ENCODE data around the gene NPDC1. TPM values are rescaled to one million over a fixed set of nuclear protein-coding genes. Genes with fewer than 3 reads are reported as not detected.

Gene NPDC1
- total RNA-seq, 1 donor from 2014 or later: 63.9 TPM

GRCh38 chr9:137015976-137016375, 30.0 kb downstream of the NPDC1 start:
- peaks cover 85% of the 10 kb centered on the region for H3K36me3 ChIP-seq
- no peaks in the 10 kb centered on the region for H3K4me1 ChIP-seq
- intact Hi-C loops (cut with micrococcal nuclease): no loop called here
- no peaks in the 10 kb centered on the region for H3K27me3 ChIP-seq (ENCODE audit: low read depth)
- H3K27ac ChIP-seq (replicated peaks): no peak overlapping the region
- H3K9me3 ChIP-seq (replicated peaks): no peaks in the 10 kb centered on the region
- H3K4me3 ChIP-seq: no peak overlapping the region
- no peak for TF ChIP-seq CTCF (IDR thresholded peaks at IDR 0.05; ENCODE audit: borderline replicate concordance)
- no peak for DNase-seq

- TF ChIP-seq CTCF (IDR thresholded peaks at IDR 0.05; ENCODE audit: borderline replicate concordance): no peak
- H3K27ac ChIP-seq (replicated peaks): no peak overlapping the region
- H3K36me3 ChIP-seq: peaks cover 80% of the 10 kb centered on the region
- H3K4me3 ChIP-seq: no peak overlapping the region
- H3K4me1 ChIP-seq: no peaks in the 10 kb centered on the region
- no peaks in the 10 kb centered on the region for H3K9me3 ChIP-seq (replicated peaks)
- intact Hi-C loops (cut with micrococcal nuclease): no loop called here
- no peaks in the 10 kb centered on the region for H3K27me3 ChIP-seq (ENCODE audit: low read depth)
- DNase-seq: no peak
Measured at GRCh38 chr9:137015540-137015930, 30.4 kb downstream of the NPDC1 start.

- Histone ChIP-seq H3K27ac (replicated peaks) (no peak overlapping the region), H3K9me3 (replicated peaks) (no peaks in the 10 kb centered on the region), H3K4me3 (no peak overlapping the region), H3K27me3 (ENCODE audit: low read depth) (no peaks in the 10 kb centered on the region), H3K36me3 (peaks cover 78% of the 10 kb centered on the region), H3K4me1 (no peaks in the 10 kb centered on the region)
- intact Hi-C loops (cut with micrococcal nuclease): no loop called here
- DNase-seq: no peak
- no peak for TF ChIP-seq CTCF (IDR thresholded peaks at IDR 0.05; ENCODE audit: borderline replicate concordance)
Measured at GRCh38 chr9:137014776-137015539, 31.0 kb downstream of the NPDC1 start.

- TF ChIP-seq CTCF (IDR thresholded peaks at IDR 0.05; ENCODE audit: borderline replicate concordance): no peak
- DNase-seq: no peak
- Histone ChIP-seq H3K36me3 (peaks cover 86% of the 10 kb centered on the region), H3K27me3 (ENCODE audit: low read depth) (no peaks in the 10 kb centered on the region), H3K27ac (replicated peaks) (no peak overlapping the region), H3K9me3 (replicated peaks) (no peaks in the 10 kb centered on the region), H3K4me1 (no peaks in the 10 kb centered on the region), H3K4me3 (no peak overlapping the region)
- intact Hi-C loops (cut with micrococcal nuclease): no loop called here
Measured at GRCh38 chr9:137014166-137014565, 31.8 kb downstream of the NPDC1 start.

GRCh38 chr9:137013571-137013940, 32.4 kb downstream of the NPDC1 start:
- Histone ChIP-seq H3K9me3 (replicated peaks) (no peaks in the 10 kb centered on the region), H3K4me1 (no peaks in the 10 kb centered on the region), H3K27ac (replicated peaks) (no peak overlapping the region), H3K36me3 (peaks cover 83% of the 10 kb centered on the region), H3K27me3 (ENCODE audit: low read depth) (no peaks in the 10 kb centered on the region), H3K4me3 (no peak overlapping the region)
- intact Hi-C loops (cut with micrococcal nuclease): no loop called here
- no peak for TF ChIP-seq CTCF (IDR thresholded peaks at IDR 0.05; ENCODE audit: borderline replicate concordance)
- no peak for DNase-seq
